ENCODE results near the gene TNPO3.

TNPO3 gene

GRCh38 chr7:128938544-128939074 lies 116.3 kb downstream of the TNPO3 start:
- no peak overlapping the region for H2BK120ac ChIP-seq (ENCODE audit: insufficient read depth, low read length, poor library complexity)
- H2AK5ac ChIP-seq (ENCODE audit: low read length) = no peak overlapping the region
- H2BK5ac ChIP-seq (ENCODE audit: low read depth, low read length, poor library complexity) = no peak overlapping the region
- H2BK12ac ChIP-seq (ENCODE audit: low read length) = no peak overlapping the region
- no CpG with 5 or more reads among the region's 30 CpGs for WGBS (ENCODE audit: extremely low coverage, insufficient coverage, insufficient read length)
- H3K4me1 ChIP-seq (ENCODE audit: control insufficient read depth in 1 of 2, insufficient read depth in 2 of 2, low read length in 2 of 2) = peaks cover 0 to 3% of the 10 kb centered on the region in 2 experiments
- no peak for DNase-seq
- no peak overlapping the region for H4K12ac ChIP-seq (ENCODE audit: low read depth, low read length)
- no peak overlapping the region for H3K14ac ChIP-seq (ENCODE audit: low read length)
- H3K79me2 ChIP-seq (ENCODE audit: control insufficient read depth, insufficient read depth, low read length, poor library complexity) = no peaks in the 10 kb centered on the region
- H3K27me3 ChIP-seq (ENCODE audit: insufficient read depth, low read length) = peaks cover 36% of the 10 kb centered on the region
- H4K8ac ChIP-seq (ENCODE audit: low read depth, low read length) = no peak overlapping the region
- H3K36me3 ChIP-seq (ENCODE audit: control insufficient read depth in 1 of 2, insufficient read depth in 2 of 2, low read length in 2 of 2) = no peaks in the 10 kb centered on the region
- no peak overlapping the region for H3K18ac ChIP-seq (ENCODE audit: low read length)
- no peak overlapping the region for H4K91ac ChIP-seq (ENCODE audit: low read depth, low read length)
- H3K9ac ChIP-seq (ENCODE audit: low read length) = no peak overlapping the region
- H3K27ac ChIP-seq (ENCODE audit: low read depth, low read length) = no peak overlapping the region
- no peaks in the 10 kb centered on the region for H3K79me1 ChIP-seq (ENCODE audit: low read length)
- peak overlapping the region; percentile 73 for H3K4me2 ChIP-seq (ENCODE audit: low read length)
- no peak overlapping the region for H3K4me3 ChIP-seq (ENCODE audit: low read depth, low read length)
- H3K9me3 ChIP-seq (ENCODE audit: insufficient read depth, low read depth, low read length) = peaks cover 5% of the 10 kb centered on the region
- H3K4ac ChIP-seq (ENCODE audit: low read depth, low read length) = no peak overlapping the region
- no peak overlapping the region for H3K23ac ChIP-seq (ENCODE audit: low read length)
- H2AFZ ChIP-seq (ENCODE audit: insufficient read depth, low read length, poor library complexity) = peak overlapping the region; percentile 23

- Histone ChIP-seq H3K9me3 (ENCODE audit: insufficient read depth, low read depth, low read length) (peaks cover 5% of the 10 kb centered on the region), H2BK120ac (ENCODE audit: insufficient read depth, low read length, poor library complexity) (no peak within 1 kb of the TSS), H4K12ac (ENCODE audit: low read depth, low read length) (no peak within 1 kb of the TSS), H3K27ac (ENCODE audit: low read depth, low read length) (no peak within 1 kb of the TSS), H4K8ac (ENCODE audit: low read depth, low read length) (no peak within 1 kb of the TSS), H3K4ac (ENCODE audit: low read depth, low read length) (no peak within 1 kb of the TSS), H2AK5ac (ENCODE audit: low read length) (no peak within 1 kb of the TSS), H3K14ac (ENCODE audit: low read length) (no peak within 1 kb of the TSS), H3K79me2 (ENCODE audit: control insufficient read depth, insufficient read depth, low read length, poor library complexity) (no peaks in the 10 kb centered on the region), H3K9ac (ENCODE audit: low read length) (no peak within 1 kb of the TSS), H3K4me3 (ENCODE audit: low read depth, low read length) (peak within 1 kb of the TSS; percentile 49), H2BK5ac (ENCODE audit: low read depth, low read length, poor library complexity) (no peak within 1 kb of the TSS), H2AFZ (ENCODE audit: insufficient read depth, low read length, poor library complexity) (peak within 1 kb of the TSS; percentile 23), H3K79me1 (ENCODE audit: low read length) (no peaks in the 10 kb centered on the region), H3K18ac (ENCODE audit: low read length) (no peak within 1 kb of the TSS), H3K23ac (ENCODE audit: low read length) (no peak within 1 kb of the TSS), H2BK12ac (ENCODE audit: low read length) (no peak within 1 kb of the TSS), H3K4me2 (ENCODE audit: low read length) (peak within 1 kb of the TSS; percentile 73), H3K36me3 (ENCODE audit: control insufficient read depth in 1 of 2, insufficient read depth in 2 of 2, low read length in 2 of 2) (no peaks in the 10 kb centered on the region), H3K27me3 (ENCODE audit: insufficient read depth, low read length) (peaks cover 36% of the 10 kb centered on the region), H4K91ac (ENCODE audit: low read depth, low read length) (no peak within 1 kb of the TSS), H3K4me1 (ENCODE audit: control insufficient read depth in 1 of 2, insufficient read depth in 2 of 2, low read length in 2 of 2) (peaks cover 0 to 3% of the 10 kb centered on the region in 2 experiments)
- peak; percentile 77 to 80 for DNase-seq
- WGBS (ENCODE audit: extremely low coverage, insufficient coverage, insufficient read length) = no CpG with 5 or more reads among the region's 83 CpGs
Measured at GRCh38 chr7:128937647-128938543, 117.0 kb downstream of the TNPO3 start, which contains the start of gene IRF5. Gene IRF5 (plus strand): TSS chr7:128937927. CDS start chr7:128942082, 4,155 bp downstream.

- H4K12ac ChIP-seq (ENCODE audit: low read depth, low read length) = no peak overlapping the region
- no peak overlapping the region for H3K23ac ChIP-seq (ENCODE audit: low read length)
- no peak overlapping the region for H3K4me3 ChIP-seq (ENCODE audit: low read depth, low read length)
- H2BK120ac ChIP-seq (ENCODE audit: insufficient read depth, low read length, poor library complexity) = no peak overlapping the region
- H2BK12ac ChIP-seq (ENCODE audit: low read length) = no peak overlapping the region
- peaks cover 0 to 3% of the 10 kb centered on the region in 2 experiments for H3K4me1 ChIP-seq (ENCODE audit: control insufficient read depth in 1 of 2, insufficient read depth in 2 of 2, low read length in 2 of 2)
- no peak overlapping the region for H2AFZ ChIP-seq (ENCODE audit: insufficient read depth, low read length, poor library complexity)
- H3K4ac ChIP-seq (ENCODE audit: low read depth, low read length) = no peak overlapping the region
- no peak for DNase-seq
- peaks cover 5% of the 10 kb centered on the region for H3K9me3 ChIP-seq (ENCODE audit: insufficient read depth, low read depth, low read length)
- H3K9ac ChIP-seq (ENCODE audit: low read length) = no peak overlapping the region
- H3K36me3 ChIP-seq (ENCODE audit: control insufficient read depth in 1 of 2, insufficient read depth in 2 of 2, low read length in 2 of 2) = no peaks in the 10 kb centered on the region
- no peaks in the 10 kb centered on the region for H3K79me2 ChIP-seq (ENCODE audit: control insufficient read depth, insufficient read depth, low read length, poor library complexity)
- H3K79me1 ChIP-seq (ENCODE audit: low read length) = no peaks in the 10 kb centered on the region
- no peak overlapping the region for H4K91ac ChIP-seq (ENCODE audit: low read depth, low read length)
- peaks cover 36% of the 10 kb centered on the region for H3K27me3 ChIP-seq (ENCODE audit: insufficient read depth, low read length)
- H3K14ac ChIP-seq (ENCODE audit: low read length) = no peak overlapping the region
- no peak overlapping the region for H2BK5ac ChIP-seq (ENCODE audit: low read depth, low read length, poor library complexity)
- H2AK5ac ChIP-seq (ENCODE audit: low read length) = no peak overlapping the region
- H4K8ac ChIP-seq (ENCODE audit: low read depth, low read length) = no peak overlapping the region
- no peak overlapping the region for H3K27ac ChIP-seq (ENCODE audit: low read depth, low read length)
- no peak overlapping the region for H3K18ac ChIP-seq (ENCODE audit: low read length)
- H3K4me2 ChIP-seq (ENCODE audit: low read length) = no peak overlapping the region
- no CpG with 5 or more reads among the region's 17 CpGs for WGBS (ENCODE audit: extremely low coverage, insufficient coverage, insufficient read length)
Measured at GRCh38 chr7:128937271-128937646, 117.7 kb downstream of the TNPO3 start.

- Histone ChIP-seq H3K4me1 (ENCODE audit: control insufficient read depth in 1 of 2, insufficient read depth in 2 of 2, low read length in 2 of 2) (peaks cover 0 to 3% of the 10 kb centered on the region in 2 experiments), H3K27ac (ENCODE audit: low read depth, low read length) (no peak overlapping the region), H4K8ac (ENCODE audit: low read depth, low read length) (no peak overlapping the region), H3K4me3 (ENCODE audit: low read depth, low read length) (no peak overlapping the region), H3K4me2 (ENCODE audit: low read length) (no peak overlapping the region), H3K79me2 (ENCODE audit: control insufficient read depth, insufficient read depth, low read length, poor library complexity) (no peaks in the 10 kb centered on the region), H4K12ac (ENCODE audit: low read depth, low read length) (no peak overlapping the region), H2BK120ac (ENCODE audit: insufficient read depth, low read length, poor library complexity) (no peak overlapping the region), H3K18ac (ENCODE audit: low read length) (no peak overlapping the region), H3K79me1 (ENCODE audit: low read length) (no peaks in the 10 kb centered on the region), H3K23ac (ENCODE audit: low read length) (no peak overlapping the region), H3K36me3 (ENCODE audit: control insufficient read depth in 1 of 2, insufficient read depth in 2 of 2, low read length in 2 of 2) (no peaks in the 10 kb centered on the region), H2AK5ac (ENCODE audit: low read length) (no peak overlapping the region), H3K14ac (ENCODE audit: low read length) (no peak overlapping the region), H3K9ac (ENCODE audit: low read length) (no peak overlapping the region), H2AFZ (ENCODE audit: insufficient read depth, low read length, poor library complexity) (no peak overlapping the region), H3K9me3 (ENCODE audit: insufficient read depth, low read depth, low read length) (peaks cover 5% of the 10 kb centered on the region), H3K4ac (ENCODE audit: low read depth, low read length) (no peak overlapping the region), H2BK5ac (ENCODE audit: low read depth, low read length, poor library complexity) (no peak overlapping the region), H2BK12ac (ENCODE audit: low read length) (no peak overlapping the region), H3K27me3 (ENCODE audit: insufficient read depth, low read length) (peaks cover 36% of the 10 kb centered on the region), H4K91ac (ENCODE audit: low read depth, low read length) (no peak overlapping the region)
- WGBS (ENCODE audit: extremely low coverage, insufficient coverage, insufficient read length) = no CpG with 5 or more reads among the region's 4 CpGs
- DNase-seq = no peak
Measured at GRCh38 chr7:128936798-128937197, 118.1 kb downstream of the TNPO3 start.

All from trophoblast cell (in vitro differentiated cells and primary cell).